Pancreas (tissue), 10 donors: ENCODE data around the gene MYO10. TPM values are rescaled to one million over a fixed set of nuclear protein-coding genes. Genes with fewer than 3 reads are reported as not detected.

Source experiments
- ATAC-seq, 4 donors: fragments of 200-7000 bp; cut with Tn5 transposase; one replicate each; pipeline versions ENCODE4 v1.8.0 to v1.9.1; 2020; ENCODE audit warnings: mild to moderate bottlenecking in 4 of 4, moderate library complexity in 4 of 4
- DNase-seq, 6 donors: peaks; one replicate each; pipeline ENCODE4 v3.0.0-alpha.2; 2020
- FAIRE-seq: peaks from 2 replicates; lab custom pipeline; 2012; peaks lifted over from hg19 to GRCh38; lab: Jason Lieb, UNC
- H3K27ac ChIP-seq, 4 donors: fragments of 200-600 bp; sonication (generic); 1 replicate in 3 of 4; 2 replicates in 1 of 4; pipeline versions ENCODE4 v1.5.0 to v1.8.0; 2020
- H3K27me3 ChIP-seq, 4 donors: fragments of 200-600 bp; one replicate each; pipeline ENCODE4 v1.8.0; 2021
- H3K36me3 ChIP-seq, 3 donors: fragments of 200-600 bp; sonication (generic) in 1 of 3; one replicate each; pipeline versions ENCODE4 v1.5.0 to v1.8.0; 2020 to 2021
- H3K4me1 ChIP-seq, 3 donors: fragments of 200-600 bp; one replicate each; pipeline ENCODE4 v1.8.0; 2021
- H3K4me3 ChIP-seq, 4 donors: fragments of 200-600 bp; sonication (generic) in 2 of 4; one replicate each; pipeline versions ENCODE4 v1.5.0 to v1.8.0; 2020 to 2021
- H3K9me3 ChIP-seq, 4 donors: fragments of 200-600 bp; one replicate each; pipeline ENCODE4 v1.8.0; 2021
- WGBS, 2 donors: extraction: QIAGEN DNeasy Blood & Tissue Kit; methylation state at CpG; one replicate each; pipeline ENCODE4 v1.1.7; 2013; 5-methylcytosine and 5-hydroxymethylcytosine counted together
- intact Hi-C, 3 donors: fragments of 100-400 bp; cut with DNase I; formaldehyde crosslinking; loops; one replicate each; pipeline versions ENCODE4 v1.11.1 to v1.14.2; 2022
- polyA plus RNA-seq, 2 donors: library from polyadenylated mRNA; stranded (reverse); fragments of 200-250 nt; gene quantifications; one replicate each; pipeline ENCODE4 v1.2.3, GENCODE V29; 2013
- total RNA-seq, 6 donors: library from RNA; stranded (reverse); fragmentation: NEBNext Ultra II Directional in 4 of 6; extraction: Animal tissue kit (Norgen Biotek cat#: 25700) in 4 of 6; gene quantifications; one replicate each; pipeline versions ENCODE4 v1.2.1 to v1.2.4, GENCODE V29; 2021 to 2023
- TF ChIP-seq, protein P1 (sequence below), 4 donors: fragments of 200-600 bp; sonication (generic) in 3 of 4; IDR thresholded peaks; one replicate each; pipeline versions ENCODE4 v1.5.0 to v1.8.0; 2021; ENCODE audit warnings: antibody characterized with exemption in 4 of 4
- donor health status: healthy with polysubstance abuse.
- donor health status: DM: no; HTN: no; CAD: no; lungs with moderate emphysema.
- donor health status: DM: no; HTN: no; CAD: no.
- donor health status: control.
- donor health status: control.
- donor health status: Bipolar disorder and iron deficiency.
- donor health status: DM: yes; HTN: yes; CAD: no.
- donor health status: DM: no; HTN: no; CAD: no.
- donor health status: DM: no; HTN: no; CAD: no.
- donor health status: DM: yes; HTN: yes; CAD: no.

The MYO10 gene
- total and polyA plus RNA-seq, 8 donors = 11.5 to 47.3 (median 34.8) TPM

DNA sequence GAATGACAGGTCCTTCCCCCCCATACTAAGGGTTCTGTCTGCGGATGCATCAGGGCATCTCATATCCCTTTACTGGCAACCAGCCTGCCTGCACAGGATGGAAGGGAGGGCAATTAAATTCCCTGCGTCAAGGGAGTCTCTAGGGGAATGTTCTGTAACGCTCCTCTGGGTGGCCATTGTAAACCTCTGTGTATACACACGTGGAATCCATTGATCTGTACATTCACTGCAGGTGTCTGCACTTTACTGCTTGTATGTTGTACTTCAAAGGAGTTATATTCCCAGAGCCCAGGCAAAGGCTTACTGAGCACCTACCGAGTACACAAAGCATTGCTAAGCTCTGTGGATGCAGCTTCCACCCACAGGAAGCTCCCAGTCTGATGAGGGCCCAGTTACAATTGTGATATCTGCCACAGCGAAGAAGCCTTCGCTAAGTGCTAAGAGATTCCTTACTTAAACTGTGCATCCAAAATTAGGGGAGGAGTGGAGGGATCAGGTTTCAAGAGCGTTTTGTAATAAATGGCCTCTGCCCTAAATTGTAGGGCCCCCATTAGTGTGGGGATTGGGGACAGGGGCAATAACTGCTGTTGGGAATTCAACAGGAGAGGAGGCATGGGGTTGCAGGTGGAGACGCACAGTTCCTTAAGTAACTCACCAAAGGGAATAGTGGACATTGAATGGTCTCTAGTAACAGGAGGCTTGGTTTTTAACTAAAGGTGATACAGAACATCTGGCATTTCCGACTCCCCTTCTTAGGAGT is 317.8 kb downstream of the MYO10 start:
- H3K9me3 ChIP-seq = no peaks in the 10 kb centered on the region
- no peak for ATAC-seq
- H3K36me3 ChIP-seq = no peaks in the 10 kb centered on the region
- no peaks in the 10 kb centered on the region for H3K4me1 ChIP-seq
- DNase-seq = no peak
- no peak overlapping the region for H3K27ac ChIP-seq
- WGBS, 2 donors = 87 to 88% methylated on average over 10 of the region's 10 CpGs
- TF ChIP-seq, protein P1, sequence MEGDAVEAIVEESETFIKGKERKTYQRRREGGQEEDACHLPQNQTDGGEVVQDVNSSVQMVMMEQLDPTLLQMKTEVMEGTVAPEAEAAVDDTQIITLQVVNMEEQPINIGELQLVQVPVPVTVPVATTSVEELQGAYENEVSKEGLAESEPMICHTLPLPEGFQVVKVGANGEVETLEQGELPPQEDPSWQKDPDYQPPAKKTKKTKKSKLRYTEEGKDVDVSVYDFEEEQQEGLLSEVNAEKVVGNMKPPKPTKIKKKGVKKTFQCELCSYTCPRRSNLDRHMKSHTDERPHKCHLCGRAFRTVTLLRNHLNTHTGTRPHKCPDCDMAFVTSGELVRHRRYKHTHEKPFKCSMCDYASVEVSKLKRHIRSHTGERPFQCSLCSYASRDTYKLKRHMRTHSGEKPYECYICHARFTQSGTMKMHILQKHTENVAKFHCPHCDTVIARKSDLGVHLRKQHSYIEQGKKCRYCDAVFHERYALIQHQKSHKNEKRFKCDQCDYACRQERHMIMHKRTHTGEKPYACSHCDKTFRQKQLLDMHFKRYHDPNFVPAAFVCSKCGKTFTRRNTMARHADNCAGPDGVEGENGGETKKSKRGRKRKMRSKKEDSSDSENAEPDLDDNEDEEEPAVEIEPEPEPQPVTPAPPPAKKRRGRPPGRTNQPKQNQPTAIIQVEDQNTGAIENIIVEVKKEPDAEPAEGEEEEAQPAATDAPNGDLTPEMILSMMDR (IDR thresholded peaks at IDR 0.05) = no peak
- intact Hi-C loops = no loop called here
- H3K27me3 ChIP-seq = no peaks in the 10 kb centered on the region
- FAIRE-seq = no peak
- no peak overlapping the region for H3K4me3 ChIP-seq

DNA sequence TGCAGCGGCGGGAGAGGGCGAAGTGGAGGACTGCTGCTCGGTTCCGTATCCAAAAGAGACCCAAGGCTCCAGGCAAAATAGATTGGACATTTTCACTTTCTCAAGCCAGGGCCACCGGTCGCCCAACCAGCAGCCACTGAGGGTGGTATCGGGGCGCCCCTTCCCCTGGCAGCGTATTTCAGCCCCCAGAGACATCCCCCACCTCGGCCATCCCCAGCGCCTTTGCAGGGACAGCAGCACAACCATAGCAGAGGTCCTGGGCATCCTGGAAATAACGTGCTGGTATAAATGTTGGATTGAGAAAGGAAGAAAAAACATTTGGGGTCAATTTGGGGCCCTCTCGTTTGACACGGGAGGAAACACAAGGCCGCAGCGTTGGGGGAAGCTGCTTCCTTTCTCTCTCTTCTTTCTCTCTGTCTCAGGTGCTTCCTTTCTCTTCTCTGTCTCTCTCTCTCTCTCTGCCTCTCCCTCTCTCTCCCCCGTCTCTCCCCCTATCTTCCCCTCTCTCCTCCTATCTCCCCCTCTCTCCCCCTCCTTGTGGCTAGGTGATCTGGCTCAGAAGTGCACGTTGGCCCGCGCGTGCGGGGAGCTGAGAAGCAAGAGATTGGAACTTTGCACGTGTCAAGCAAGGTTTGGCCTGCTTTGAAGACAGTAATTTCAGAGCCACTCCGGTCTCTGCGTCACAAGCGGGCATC is 318.7 kb downstream of the MYO10 start:
- H3K9me3 ChIP-seq = no peaks in the 10 kb centered on the region
- 24 to 39% methylated on average over 27 of the region's 27 CpGs for WGBS, 2 donors
- DNase-seq (no peak), FAIRE-seq (no peak), ATAC-seq (peak in 1 of 4 donors; percentile 4)
- H3K4me1 ChIP-seq = no peaks in the 10 kb centered on the region
- TF ChIP-seq, protein P1 (IDR thresholded peaks at IDR 0.05) = no peak
- intact Hi-C loops = no loop called here
- H3K36me3 ChIP-seq = no peaks in the 10 kb centered on the region
- no peaks in the 10 kb centered on the region for H3K27me3 ChIP-seq
- peak overlapping the region; percentile 64 to 83 (median 75) for H3K4me3 ChIP-seq
- H3K27ac ChIP-seq = peak overlapping the region in 2 of 4 donors; percentile 24 to 41

DNA sequence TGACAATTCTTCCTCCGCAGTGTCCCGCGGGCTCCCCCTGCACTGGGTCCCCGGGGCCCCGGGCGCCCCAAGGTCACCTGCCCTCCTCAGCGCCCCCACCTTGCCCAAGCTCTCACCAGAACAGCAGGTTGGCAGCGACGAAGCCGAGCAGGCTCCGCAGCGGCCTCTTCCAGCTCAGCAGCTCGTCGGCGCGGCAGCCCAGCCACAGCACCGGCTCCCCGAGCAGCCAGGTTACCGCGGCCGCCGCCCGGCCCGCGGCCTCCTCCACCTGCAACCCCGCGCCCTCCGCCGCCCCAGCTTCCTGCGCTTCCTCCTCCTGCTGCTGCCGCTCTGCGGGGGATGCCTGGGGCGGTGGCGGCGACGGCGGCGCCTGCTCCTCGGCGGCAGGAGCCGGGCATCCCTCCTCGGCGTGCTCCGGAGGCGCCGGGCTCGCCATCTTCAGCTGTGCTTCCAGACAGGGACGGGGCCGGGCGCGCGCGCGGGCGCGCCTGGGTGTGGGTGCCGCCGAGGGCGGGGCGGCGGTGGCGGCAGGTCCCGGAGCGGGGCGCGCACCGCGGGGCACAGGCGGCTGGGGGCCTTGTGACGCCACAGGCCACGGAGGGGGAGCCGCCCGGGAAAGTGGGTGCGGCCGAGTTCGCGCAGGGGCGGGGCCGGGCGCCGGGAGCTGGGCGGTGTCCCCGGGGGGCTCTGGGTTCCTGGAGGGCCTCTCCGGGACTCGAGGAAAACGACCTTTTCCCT is 319.4 kb downstream of the MYO10 start, which contains the start of gene RETREG1:
RETREG1 (minus strand) TSS at position 462 of the 738 bp plus-strand sequence; CDS start at position 436, 26 bp downstream.
- Histone ChIP-seq H3K27me3 (no peaks in the 10 kb centered on the region), H3K4me3 (peak within 1 kb of the TSS; percentile 64 to 83 (median 75)), H3K4me1 (no peaks in the 10 kb centered on the region), H3K36me3 (no peaks in the 10 kb centered on the region), H3K9me3 (no peaks in the 10 kb centered on the region), H3K27ac (peak within 1 kb of the TSS in 2 of 4 donors; percentile 41 to 58)
- peak; percentile 82 to 92 (median 90) for ATAC-seq
- intact Hi-C loops = no loop called here
- WGBS, 2 donors = 0 to 1% methylated on average over 63 to 86 of the region's 86 CpGs
- TF ChIP-seq, protein P1 (IDR thresholded peaks at IDR 0.05) = no peak
- FAIRE-seq = no peak
- DNase-seq = peak; percentile 65 to 88 (median 69)

- FAIRE-seq (no peak), DNase-seq (no peak), ATAC-seq (peak; percentile 28 to 52 (median 42))
- Histone ChIP-seq H3K27me3 (no peaks in the 10 kb centered on the region), H3K36me3 (no peaks in the 10 kb centered on the region), H3K4me3 (peak overlapping the region; percentile 64 to 83 (median 75)), H3K4me1 (no peaks in the 10 kb centered on the region), H3K27ac (peak overlapping the region in 1 of 4 donors; percentile 58), H3K9me3 (no peaks in the 10 kb centered on the region)
- TF ChIP-seq, protein P1 (IDR thresholded peaks at IDR 0.05) = no peak
- intact Hi-C loops = no loop called here
- 7% methylated on average over 30 to 31 of the region's 31 CpGs for WGBS, 2 donors
These were observed 320.1 kb downstream of the MYO10 start for GRCh38 chr5:16615741-16616535.
